Urothelium cell line (cell line): Measurements from ENCODE around the gene ACAP3.

Experiments
- DNase-seq: peaks from one replicate; pipeline ENCODE4 v3.0.0; 2011; ENCODE audit warnings: low spot score, mixed read lengths
- FAIRE-seq: peaks from 2 replicates; lab custom pipeline; 2011; peaks lifted over from hg19 to GRCh38; lab: Jason Lieb, UNC

The ACAP3 gene

DNA sequence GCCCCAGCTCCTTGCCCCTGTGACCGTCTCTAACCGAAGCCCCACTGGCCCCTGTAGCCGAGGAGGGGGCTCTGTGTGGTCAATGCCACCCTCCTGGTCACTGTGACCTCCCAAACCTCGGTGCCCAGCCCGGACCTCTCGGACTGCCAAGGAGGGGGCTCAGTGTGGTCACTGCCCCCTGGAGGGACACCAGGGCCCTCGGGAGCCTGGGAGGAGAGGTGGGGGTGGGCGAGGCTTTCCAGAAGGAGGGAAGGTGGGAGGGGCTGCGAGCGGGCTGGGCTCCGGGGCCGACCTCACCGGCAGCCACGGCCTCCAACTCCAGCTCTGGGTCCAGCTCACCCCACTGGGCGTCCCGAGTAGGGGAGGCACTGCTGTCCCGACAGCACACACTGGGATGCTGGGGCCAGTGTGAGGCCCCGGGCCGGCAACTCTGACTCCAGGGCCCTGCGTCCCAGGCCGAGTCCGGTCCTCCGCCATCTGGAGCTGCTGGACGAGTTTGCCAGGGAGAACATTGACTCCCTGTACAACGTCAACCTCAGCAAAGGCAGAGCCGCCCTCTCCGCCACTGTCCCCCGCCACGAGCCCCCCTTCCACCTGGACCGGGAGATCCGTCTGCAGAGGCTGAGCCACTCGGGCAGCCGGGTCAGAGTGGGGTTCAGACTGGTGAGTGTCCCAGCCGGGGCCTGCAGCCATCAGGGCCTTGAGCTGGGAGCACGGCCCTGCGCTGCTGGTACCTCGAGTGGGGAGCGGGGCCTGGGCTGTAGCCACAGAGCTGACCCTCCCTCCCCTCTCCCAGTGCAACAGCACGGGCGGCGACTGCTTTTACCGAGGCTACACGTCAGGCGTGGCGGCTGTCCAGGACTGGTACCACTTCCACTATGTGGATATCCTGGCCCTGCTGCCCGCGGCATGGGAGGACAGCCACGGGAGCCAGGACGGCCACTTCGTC is 21.1 kb downstream of the ACAP3 start:
- FAIRE-seq, result no peak
- no peak for DNase-seq

DNA sequence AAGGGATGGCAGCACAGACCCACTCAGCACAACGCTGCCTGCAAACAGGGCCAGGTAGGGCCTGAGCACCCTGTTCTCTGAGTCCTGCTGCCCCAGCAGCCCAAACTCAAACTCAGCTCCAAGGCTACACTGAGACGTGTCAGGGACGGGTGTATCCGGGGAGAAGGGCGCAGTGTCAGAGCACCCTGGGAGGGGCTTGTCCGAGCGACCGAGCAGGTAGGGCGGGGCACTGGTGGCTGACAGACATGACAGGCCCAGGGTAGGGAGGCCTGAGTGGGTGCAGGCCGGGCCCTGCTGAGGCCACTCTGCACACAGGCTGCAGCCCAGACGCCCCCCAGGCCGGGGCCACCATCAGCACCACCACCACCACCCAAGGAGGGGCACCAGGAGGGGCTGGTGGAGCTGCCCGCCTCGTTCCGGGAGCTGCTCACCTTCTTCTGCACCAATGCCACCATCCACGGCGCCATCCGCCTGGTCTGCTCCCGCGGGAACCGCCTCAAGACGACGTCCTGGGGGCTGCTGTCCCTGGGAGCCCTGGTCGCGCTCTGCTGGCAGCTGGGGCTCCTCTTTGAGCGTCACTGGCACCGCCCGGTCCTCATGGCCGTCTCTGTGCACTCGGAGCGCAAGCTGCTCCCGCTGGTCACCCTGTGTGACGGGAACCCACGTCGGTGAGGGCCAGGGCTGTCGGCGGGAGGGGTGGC is 22.0 kb downstream of the ACAP3 start:
- FAIRE-seq, result no peak
- DNase-seq, result no peak

DNA sequence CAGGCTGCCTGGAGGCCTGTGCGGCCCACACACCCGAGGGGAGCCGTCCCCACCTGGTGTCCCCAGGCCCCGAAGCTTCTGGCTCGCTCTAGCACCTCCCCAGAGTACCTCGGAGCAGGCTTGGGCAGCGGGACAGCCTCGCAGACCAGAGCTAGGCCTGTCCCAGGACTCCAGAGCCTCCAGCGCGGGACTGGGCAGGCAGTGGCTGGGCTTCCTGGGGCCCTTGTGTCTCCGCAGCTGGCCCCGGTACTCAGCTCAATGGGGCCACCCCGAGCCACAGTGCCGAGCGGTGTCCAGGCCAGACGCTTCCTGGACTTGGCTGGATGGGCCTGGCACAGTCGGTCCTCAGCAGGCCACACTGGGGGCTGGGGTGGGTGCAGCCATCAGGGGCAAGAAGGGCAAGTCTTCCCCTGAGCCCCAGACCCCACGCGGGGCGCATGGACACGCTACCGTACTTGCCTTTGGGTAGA is 22.6 kb downstream of the ACAP3 start:
- FAIRE-seq (no peak), DNase-seq (no peak)

DNA sequence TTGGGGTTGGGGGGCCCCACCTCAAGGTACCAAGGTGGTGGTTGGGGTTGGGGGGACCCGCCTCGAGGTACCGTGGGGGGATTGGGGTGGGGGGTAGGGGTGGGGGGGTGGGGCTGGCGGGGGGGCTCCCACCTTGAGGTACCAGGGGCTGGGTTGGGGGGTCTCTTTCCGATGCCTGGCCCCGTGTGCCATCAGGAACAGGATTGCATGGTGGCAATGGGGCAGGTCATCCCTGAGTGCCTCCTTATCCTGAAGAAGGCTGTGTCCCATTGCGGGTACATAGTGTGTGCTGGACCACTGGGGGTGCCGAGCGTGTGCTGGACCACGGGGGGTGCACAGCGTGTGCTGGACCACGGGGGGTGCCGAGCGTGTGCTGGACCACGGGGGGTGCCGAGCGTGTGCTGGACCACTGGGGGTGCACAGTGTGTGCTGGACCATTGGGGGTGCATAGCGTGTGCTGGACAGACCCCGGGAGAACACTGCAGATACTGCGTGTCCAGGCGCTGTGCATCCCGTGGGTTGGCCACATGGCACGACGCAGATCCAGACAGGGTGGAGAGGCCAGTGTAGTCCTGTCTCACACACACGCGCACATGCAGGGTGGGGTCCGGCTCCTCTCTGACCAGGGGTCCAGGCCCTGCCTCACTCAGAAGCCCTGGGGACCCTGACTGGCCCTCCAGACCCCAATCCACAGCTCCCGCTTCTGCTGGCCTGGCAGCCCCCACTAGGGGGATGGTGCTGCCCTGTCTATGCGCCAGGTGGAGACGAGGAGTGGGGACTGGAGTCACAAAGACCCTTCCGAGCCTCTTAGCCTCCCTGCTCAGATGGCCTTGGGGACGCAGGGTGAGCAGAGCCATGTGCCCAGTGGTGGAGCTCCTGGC is 23.3 kb downstream of the ACAP3 start:
- no peak for FAIRE-seq
- DNase-seq, result no peak

DNA sequence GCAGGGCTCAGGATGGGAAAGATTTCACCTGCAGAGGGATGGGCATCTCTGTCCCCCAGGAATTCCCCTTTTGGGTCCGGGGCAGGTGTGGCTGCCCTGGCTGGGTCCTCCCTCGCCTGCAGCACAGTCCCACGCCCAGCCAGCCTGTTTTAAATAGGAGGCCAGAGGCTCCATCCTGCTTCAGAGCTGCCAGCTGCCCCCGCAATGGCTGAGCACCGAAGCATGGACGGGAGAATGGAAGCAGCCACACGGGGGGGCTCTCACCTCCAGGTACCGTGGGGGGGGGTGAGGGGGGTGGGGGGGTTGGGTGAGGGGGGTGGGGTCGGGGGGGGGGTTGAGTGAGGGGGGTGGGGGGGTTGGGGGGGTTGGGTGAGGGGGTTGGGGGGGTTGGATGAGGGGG is 23.9 kb downstream of the ACAP3 start:
- FAIRE-seq (no peak), DNase-seq (peak; percentile 56)

DNA sequence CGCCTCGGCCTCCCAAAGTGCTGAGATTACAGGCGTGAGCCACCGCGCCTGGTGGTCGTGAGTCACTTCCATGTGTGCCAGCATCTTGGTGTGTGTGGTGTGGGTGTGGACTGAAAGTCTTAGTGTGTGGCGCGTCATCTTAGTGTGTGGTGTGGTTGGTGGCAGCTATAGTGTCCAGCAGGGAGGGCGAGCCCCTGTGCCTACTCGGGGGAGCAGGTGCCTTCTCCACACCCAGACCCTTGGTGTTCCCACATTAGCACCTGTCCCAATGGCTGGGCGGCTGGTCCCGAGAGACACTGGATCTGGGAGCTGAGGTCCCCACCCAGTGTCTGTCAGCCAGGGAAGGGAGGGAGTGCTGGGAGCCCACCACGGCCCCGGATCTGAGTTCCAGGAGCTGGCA is 24.7 kb downstream of the ACAP3 start:
- FAIRE-seq (no peak), DNase-seq (no peak)

DNA sequence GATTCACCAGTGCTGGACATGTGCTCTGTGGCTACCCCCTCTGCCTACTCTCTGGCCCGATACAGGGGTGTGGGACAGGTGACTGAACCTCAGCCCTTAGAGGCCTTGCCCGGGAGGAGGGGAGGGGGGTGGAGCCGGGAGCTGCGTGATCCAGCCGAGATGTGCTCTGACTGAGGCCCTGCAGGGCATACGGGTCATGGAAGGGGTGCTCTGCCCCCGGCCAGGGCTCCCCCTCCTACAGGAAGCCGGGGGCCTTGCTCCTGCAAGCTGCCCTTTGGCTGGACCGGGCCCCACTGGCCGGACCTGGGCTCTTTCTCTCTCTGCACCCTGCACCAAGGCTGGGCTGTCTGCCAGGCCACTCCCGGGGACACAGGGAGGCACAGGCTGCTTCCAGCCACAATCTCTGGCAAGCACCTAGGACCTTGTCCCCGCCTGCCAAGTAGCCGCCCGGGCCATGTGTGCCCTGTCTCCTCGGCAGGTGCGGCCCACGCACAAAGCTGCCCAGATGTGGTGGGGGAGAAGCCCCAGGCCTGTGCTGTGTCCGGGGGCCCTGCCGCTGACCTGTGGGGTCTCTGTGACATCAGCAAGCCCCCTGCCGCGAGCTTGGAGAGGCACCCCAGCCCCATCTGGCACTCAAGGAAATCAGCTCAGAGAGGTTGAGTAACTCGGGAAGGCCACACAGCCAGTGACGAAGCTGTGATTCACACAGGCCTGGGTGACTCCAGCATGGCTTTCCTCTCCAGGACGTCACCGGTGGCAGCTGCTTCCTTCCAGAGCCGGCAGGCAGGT is 26.0 kb downstream of the ACAP3 start:
- FAIRE-seq (no peak), DNase-seq (no peak)

DNA sequence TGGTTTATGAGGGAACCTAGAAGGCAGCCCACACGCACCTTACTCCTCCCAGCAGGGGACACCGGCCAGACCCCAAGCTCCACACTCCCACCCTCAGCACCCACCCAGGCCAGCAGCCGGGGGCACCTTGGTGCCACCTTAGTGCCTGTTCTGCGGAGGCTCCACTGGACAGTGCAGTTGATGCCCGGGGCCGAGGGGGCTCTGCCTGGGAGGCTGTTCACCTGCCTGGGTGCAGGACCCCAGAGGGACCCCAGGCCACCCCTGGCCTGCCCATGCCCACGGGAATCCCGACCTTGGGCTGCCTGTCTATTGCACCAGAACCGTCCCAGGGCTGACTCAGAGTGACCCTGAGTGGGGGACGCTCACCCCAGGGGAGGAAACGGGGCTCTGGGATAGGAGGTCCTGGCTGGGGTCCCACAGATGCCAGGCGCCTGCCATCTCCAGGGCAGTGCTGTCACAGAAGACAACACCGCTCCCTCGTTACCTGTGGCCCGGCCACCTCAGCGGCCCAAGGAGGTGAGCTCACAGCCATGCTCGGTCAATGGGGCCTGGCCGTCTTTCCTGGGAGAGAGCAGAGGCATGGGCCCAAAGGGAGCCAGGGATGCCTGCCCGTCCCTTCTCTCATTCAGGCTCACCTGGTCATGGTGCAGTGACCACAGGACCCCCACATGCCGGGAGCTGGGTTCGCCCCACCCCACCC is 26.8 kb downstream of the ACAP3 start:
- FAIRE-seq (no peak), DNase-seq (no peak)

DNA sequence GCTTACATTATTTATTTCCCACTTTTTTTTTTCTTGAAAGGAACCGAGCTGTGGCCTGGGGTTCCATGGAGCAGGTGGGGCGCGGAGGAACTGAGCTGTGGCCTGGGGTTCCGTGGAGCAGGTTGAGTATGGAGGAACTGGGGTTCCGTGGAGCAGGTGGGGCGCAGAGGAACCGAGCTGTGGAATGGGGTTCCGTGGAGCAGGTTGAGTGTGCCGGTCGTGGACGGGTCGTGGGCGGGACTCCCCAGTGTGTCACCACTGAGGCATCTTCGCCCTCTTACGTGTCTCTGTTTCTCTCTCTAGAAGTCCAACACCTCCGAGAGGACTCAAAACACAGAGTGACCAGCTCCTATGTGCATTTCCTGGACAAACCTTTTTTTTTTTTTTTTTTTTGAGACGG is 28.7 kb downstream of the ACAP3 start:
- FAIRE-seq (no peak), DNase-seq (no peak)

DNA sequence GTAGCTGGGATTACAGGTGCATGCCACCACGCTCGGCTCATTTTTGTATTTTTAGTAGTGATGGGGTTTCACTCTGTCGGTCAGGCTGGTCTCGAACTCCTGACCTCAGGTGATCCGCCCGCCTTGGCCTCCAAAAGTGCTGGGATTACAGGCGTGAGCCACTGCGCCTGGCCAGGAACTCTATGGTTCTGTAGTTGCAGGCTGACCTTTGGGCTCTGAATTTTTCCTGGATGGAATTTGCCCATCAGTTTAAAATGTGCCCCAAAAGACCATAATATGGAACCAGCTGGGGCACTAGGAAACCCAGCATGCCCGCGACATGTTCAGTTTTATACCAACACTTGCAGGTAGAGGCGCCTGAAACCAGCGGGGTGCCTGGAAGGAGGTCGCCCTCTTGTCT is 29.1 kb downstream of the ACAP3 start:
- FAIRE-seq (no peak), DNase-seq (no peak)

DNA sequence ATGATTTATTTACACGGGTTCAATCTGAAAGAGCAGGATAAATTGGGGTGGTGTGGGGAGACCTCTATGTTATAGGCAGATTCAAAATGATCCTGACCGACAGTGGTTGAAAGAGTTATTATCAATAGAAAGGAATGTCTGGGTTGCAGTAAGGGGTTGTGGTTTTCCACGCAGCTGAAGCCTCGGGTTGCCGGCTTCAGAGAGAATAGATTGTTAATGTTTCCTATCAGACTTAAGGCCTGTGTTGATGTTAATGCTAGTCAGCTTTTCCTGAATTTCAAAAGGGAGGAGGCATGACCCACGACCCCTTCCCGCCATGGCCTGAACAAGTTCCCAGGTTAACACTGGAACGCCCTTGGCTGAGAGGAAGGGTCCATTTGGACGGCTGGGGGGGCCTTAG is 31.9 kb downstream of the ACAP3 start:
- DNase-seq (no peak), FAIRE-seq (no peak)

DNA sequence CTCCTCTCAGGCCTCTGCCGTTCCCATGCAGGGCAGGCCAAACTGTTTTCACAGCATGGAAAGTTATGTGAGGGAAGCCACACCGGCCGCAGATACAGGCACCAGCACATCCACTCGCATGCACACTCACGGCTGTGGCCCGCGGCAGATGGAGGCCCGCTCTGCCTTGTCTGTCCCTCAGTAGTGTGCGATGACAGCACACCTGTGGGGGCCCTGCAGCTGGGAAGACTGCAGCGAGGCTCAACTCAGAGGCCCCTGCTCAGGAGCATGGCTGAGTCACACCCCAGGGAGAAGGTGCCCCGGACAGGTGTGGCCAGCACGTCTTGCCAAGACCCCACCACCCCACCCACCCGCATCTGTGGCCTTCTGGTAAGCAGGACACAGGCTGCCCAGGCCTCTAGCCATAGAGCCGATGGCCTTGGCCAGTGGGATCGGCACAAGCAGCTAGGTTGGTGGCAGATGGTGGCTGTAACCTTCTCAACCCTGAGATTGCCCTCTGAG is 32.7 kb downstream of the ACAP3 start:
- FAIRE-seq (no peak), DNase-seq (no peak)

DNA sequence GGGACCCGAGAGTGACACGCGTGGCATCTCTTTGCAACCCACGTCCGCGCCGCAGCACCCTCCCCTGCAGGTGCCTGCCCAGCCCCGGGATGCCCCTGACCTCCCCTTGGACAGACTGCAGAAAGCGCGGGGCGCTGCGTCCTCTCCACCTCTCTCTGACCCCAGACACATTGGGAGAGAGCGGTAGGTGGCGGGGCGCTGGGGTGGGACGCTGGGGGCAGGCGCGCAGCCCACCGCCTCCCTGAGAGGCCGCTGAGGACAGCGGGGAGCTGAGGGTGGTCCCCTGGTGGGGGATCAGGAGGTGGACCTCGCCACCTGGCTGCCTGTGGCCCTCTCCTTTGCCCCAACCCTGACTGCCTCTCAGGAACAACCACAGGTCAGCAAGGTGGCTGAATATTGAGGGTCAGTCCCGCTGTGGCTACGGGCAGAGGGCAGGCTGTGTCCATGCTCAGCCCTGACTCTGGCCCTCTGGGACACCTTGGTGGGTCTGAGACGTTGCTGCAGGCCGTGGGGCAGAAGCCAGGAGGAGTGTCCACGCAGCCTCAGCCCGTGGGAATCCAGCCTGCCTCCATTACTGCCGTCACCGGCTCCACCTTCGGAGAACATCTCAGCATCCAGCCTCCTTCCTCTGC is 33.3 kb downstream of the ACAP3 start:
- no peak for DNase-seq
- no peak for FAIRE-seq

DNA sequence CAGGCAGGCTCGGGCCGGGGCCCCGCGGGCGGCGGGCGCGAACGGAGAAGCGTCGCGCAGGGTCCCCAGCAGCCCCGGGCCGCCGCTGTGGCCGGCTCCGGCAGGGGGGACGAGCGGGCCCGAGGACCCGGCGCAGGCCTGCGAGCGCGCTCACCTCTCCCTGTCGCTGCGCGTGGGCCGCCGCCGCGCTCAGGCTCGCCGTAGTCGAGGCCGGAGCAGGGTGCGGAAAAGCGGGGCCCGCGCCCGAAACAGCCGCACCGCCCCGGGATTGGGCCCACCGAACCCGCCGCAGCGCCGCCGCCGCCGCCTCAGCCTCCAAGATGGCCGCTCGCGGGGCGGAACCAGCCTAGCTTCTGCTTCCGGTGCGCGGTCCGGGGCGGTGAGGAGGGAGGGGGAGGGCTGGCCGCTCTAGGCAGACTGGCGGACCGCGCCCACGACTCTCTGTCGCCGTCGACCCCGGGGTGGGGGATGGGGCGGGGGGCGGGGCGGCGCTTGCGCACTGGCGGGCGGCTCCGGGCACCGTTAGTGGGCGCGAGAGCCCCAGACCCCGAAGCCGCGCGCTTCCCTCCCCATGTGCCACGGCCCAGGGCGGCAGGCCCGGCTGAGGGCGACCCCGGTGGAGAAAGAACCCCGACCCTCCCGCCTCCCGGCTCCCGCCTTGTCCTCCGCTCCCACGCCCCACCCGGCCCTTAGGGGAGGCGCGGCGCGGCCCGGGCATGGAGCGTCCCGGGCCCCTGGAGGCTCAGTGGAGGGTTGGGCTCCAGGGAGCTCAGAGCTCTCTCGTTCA is 34.0 kb downstream of the ACAP3 start, which contains the start of gene UBE2J2:
Gene UBE2J2 (minus strand): TSS at position 343 of the 787 bp plus-strand sequence. CDS start 5,862 bp downstream, outside the sequence.
- peak; percentile 95 for DNase-seq
- no peak for FAIRE-seq

DNA sequence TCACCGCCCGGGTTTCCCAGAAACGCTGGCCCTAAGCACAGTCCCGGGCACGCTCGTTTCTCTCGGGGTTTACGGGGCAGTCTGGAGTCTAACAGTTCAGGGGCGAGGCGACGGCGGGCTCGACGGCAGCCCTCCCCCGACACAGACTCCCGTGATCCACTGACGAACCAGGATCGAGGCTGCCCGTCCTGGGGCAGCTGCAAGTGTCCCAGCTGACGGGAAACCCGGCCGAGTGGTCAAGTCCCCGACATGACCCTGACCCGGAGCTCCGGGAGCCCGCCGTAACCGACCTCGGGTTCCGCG is 34.6 kb downstream of the ACAP3 start:
- FAIRE-seq (no peak), DNase-seq (no peak)

DNA sequence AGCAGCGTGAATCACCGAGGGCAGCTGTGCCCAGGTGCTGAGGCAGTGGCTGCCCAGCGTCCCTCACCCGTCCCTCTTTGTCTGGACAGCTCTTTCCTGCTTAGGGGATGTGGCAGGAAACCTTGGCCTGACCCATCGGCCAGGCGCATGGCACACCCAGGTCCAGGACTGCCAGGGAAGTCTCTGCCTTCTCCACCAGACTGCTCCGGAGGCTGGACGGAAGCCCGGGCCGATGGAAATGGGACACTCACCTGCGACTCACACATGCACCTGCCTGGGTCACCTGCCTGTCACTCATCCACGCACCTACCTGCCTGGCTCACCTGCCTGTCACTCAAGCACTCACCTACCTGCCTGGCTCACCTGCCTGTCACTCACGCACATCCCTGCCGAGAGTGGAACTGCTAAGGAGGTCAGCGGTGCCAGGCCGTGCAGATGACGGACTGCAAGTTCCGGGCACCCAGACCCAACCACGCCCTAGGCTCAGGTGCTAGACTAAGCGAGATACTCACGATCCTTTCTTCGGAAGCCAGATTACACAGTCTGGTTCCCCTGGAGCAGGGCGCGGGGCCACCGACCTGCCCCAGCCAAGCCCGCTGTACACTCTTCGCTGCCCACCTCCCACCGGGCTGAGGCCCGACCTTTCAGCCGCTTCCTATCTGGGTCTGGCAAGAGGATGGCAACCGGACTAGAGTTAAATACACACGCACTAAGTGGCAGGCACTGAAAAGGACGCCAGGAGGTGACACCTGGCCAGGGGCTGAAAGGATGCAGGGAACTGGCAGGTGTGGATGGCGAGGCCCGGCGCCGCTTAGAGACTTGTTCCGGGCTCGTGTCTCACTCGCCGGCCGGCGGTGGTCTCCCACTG is 35.2 kb downstream of the ACAP3 start:
- no peak for DNase-seq

DNA sequence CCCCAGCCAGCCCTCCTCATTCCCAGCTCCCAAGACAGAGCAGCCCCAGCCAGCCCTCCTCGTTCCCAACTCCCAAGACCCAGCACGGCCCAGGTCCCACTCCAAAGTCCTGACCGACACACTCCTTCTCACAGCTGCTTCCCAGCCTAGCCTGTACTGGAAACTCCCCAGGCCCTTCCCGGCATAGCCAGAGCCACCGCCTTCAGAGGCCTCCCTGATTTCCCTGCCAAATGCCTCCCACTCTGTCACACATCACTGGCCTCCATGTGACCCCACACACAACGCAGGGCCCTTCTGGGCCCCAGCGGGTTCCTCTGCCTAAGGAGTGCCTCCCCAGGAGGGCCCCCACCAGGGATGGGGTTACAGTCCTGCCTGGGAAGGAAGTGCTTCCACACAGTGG is 36.9 kb downstream of the ACAP3 start:
- no peak for FAIRE-seq
- DNase-seq, result no peak

More for the DNA sequence above, 35.2 kb downstream of the ACAP3 start:
- FAIRE-seq, result no peak
